ENCODE results near the gene PAM.
"Not testable (repeated sequence)": the region's sequence is repeated elsewhere in the genome, so short reads cannot be mapped to it uniquely, and the experiment has no call there.

The PAM gene

DNA sequence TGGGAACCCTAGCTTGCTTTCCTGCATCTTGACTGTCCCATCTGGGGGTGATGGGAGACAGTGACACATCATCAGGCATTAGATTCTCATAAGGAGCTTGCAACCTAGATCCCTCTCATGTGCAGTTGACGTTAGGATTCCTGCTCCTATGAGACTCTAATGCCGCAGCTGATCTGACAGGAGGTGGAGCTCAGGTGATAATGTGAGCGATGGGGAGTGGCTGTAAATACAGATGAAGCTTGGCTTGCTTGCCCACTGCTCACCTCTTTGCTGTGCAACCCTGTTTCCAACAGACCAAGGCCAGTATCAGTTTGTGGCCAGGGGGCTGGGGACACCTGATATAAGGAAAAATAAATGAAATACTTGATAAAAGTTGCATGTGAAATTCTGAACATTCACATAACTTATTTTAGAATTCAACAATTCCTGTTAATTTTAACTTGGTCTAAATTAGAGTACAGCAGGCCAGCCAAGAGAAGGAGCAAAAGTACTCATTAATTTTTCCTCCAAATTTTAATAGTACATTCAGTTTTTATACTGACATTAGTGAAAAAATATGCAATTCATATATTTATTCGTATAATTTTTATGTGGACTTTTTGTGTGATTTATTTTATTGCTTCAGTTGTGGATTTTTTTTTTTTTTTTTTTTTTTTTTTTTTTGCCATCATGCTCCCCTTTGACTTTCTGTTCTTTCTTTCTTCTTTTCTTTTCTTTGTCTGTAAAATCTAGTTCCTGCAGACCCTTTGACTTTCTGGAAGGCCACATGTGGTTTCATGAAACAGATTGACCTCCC lies 11.4 kb downstream of the PAM start:
- TF ChIP-seq, protein P1, sequence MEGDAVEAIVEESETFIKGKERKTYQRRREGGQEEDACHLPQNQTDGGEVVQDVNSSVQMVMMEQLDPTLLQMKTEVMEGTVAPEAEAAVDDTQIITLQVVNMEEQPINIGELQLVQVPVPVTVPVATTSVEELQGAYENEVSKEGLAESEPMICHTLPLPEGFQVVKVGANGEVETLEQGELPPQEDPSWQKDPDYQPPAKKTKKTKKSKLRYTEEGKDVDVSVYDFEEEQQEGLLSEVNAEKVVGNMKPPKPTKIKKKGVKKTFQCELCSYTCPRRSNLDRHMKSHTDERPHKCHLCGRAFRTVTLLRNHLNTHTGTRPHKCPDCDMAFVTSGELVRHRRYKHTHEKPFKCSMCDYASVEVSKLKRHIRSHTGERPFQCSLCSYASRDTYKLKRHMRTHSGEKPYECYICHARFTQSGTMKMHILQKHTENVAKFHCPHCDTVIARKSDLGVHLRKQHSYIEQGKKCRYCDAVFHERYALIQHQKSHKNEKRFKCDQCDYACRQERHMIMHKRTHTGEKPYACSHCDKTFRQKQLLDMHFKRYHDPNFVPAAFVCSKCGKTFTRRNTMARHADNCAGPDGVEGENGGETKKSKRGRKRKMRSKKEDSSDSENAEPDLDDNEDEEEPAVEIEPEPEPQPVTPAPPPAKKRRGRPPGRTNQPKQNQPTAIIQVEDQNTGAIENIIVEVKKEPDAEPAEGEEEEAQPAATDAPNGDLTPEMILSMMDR (IDR thresholded peaks at IDR 0.05) = no peak
- no peak for DNase-seq (ENCODE audit: low spot score)
- Histone ChIP-seq H3K27ac (no peak overlapping the region), H3K4me3 (no peak overlapping the region)

GRCh38 chr5:102767862-102768261 lies 12.8 kb downstream of the PAM start:
- no peak for DNase-seq (ENCODE audit: low spot score)
- Histone ChIP-seq H3K4me3 (no peak overlapping the region), H3K27ac (no peak overlapping the region)
- TF ChIP-seq, protein P1 (IDR thresholded peaks at IDR 0.05) = no peak

DNA sequence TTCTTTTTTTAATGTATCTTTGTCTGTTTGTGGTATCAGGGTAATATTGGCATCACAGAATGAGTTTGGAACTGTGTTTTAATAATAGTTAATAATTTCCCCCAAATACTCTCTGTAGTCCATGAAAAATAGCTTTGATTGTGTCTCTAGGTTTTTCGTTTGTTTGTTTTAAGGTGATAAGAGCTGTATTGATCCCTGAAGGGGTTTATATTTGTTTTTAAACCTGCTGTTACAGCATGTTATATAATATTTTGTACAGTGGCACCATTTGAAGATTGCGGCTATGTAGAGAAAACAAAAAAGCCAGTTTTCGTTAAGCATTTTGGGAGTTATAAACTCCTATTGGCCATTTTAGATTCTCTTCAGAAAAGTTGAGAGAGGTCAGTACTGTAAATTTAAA lies 15.7 kb downstream of the PAM start:
- no peak for DNase-seq (ENCODE audit: low spot score)
- Histone ChIP-seq H3K27ac (no peak overlapping the region), H3K4me3 (no peak overlapping the region)
- TF ChIP-seq, protein P1 (IDR thresholded peaks at IDR 0.05) = no peak

DNA sequence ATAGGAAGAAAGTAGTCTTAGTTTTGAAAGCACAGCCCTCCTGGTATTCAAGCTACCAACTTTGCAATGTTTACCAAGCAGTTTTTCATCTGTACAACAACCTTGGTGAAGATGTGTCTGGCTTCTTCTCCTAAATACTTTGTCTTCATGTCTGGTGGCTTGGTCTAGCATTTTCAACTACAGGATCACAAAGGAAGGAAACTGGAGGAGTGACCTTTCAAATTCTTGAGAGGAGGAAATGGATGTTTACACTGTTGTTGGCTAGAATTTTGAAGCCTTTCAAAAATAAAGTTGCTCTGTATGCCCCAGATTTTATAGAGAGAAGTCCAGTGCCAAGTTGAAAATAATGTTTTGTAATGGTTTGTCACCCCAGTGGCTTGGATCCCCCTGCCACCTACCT lies 16.3 kb downstream of the PAM start:
- TF ChIP-seq, protein P1 (IDR thresholded peaks at IDR 0.05) = no peak
- Histone ChIP-seq H3K27ac (peak overlapping the region in 1 of 2 donors; percentile 72), H3K4me3 (peak overlapping the region; percentile 9)
- no peak for DNase-seq (ENCODE audit: low spot score)

DNA sequence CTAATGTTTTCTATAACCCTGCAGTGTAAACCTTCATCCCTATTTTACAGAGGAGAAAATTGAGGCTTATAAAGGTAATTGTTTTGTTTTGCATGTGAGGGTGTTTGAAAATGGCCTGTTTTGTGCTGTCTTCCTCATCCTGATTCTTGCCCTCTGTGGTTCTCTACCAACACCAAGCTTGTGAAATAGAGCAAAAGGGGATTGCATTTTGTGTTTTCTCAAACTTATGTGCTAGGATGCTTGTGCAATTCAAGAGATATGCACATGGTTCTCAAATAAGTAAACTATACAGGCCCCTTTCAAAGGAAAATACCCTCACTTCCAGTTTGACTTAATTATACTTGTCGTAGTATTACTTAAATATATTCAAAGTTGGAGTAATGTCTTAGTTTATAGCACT lies 17.2 kb downstream of the PAM start:
- H3K27ac ChIP-seq = peak overlapping the region in 1 of 2 donors; percentile 72
- TF ChIP-seq, protein P1 (IDR thresholded peaks at IDR 0.05) = no peak
- no peak for DNase-seq (ENCODE audit: low spot score)
- no peak overlapping the region for H3K4me3 ChIP-seq

DNA sequence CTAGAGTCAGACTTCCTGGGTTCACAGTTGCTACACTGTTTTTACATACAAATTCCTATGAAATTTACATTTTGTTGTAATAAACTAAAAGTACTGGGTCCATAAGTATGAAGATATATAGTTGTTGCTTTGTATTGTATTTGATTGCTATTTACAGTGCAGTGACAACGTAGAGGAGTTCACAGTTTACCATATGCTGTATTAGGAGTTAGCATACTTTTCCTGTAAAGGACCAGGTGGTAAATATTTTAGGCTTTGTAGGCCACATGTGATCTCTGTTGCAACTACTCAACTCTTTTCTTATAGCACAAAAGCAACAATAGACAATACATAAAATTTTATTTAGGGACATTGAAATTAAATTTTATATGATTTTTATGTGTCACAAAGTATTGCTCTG lies 18.0 kb downstream of the PAM start:
- H3K4me3 ChIP-seq = no peak overlapping the region
- no peak for DNase-seq (ENCODE audit: low spot score)
- TF ChIP-seq, protein P1 (IDR thresholded peaks at IDR 0.05) = no peak
- peak overlapping the region in 1 of 2 donors; percentile 10 for H3K27ac ChIP-seq

DNA sequence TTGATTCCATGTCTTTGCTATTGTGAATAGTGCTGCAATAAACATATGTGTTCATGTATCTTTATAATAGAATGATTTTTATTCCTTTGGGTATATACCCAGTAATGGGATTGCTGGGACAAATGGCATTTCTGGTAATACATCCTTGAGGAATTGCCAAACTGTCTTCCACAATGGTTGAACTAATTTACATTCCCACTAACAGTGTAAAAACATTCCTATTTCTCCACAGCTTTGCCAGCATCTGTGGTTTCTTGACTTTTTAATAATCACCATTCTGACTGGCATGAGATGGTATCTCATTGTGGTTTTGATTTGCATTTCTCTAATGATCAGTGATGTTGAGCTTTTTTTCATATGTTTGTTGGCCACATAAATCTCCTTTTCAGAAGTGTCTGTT lies 20.7 kb downstream of the PAM start:
- H3K27ac ChIP-seq; DNase-seq (ENCODE audit: low spot score); H3K4me3 ChIP-seq: not testable (repeated sequence)
